ENCODE data around the gene MELTF. TPM values are rescaled to one million over a fixed set of nuclear protein-coding genes. Genes with fewer than 3 reads are reported as not detected.

MELTF gene
- total and polyA plus RNA-seq, 9 of the 15 experiments (the other 6 are each of a cell fraction or from before 2014, with no cell fraction given), result 0.35 to 10.5 (median 4.5) TPM

DNA sequence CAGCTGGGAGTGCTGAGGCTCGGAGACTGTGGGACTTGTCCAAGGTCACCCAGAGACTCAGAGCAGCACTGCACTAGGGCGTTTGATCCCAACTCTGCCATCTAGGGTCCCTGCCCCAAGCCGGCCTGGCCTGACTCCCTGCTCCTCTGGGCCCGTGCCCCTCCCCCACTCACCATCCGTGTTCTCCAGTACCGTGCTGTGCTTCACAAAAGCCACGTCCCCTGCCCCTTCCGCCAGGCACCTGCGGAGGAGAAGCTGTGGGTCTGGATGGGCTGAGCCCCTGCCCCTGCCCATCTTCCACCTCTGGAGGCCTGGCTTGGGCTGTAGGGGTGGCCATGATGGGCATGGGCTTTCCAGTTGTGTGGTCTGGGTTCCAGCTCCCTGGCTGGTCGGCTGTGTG, 8.4 kb downstream of the MELTF start:
- Histone ChIP-seq H3K4me3 (no peak overlapping the region), H4K20me1 (replicated peaks; ENCODE audit: control insufficient read depth, insufficient read depth, low read length) (peaks cover 7% of the 10 kb centered on the region; the same call in 1 of the 2 replicates), H3K36me3 (ENCODE audit: control insufficient read depth, insufficient read depth, low read length) (peaks cover 3% of the 10 kb centered on the region; the same call in 1 of the 3 replicates), H3K9me1 (ENCODE audit: control insufficient read depth, insufficient read depth, low read length) (peaks cover 3% of the 10 kb centered on the region), H3K9ac (ENCODE audit: insufficient read depth in 1 of 2, low read depth in 2 of 2, low read length in 2 of 2) (peak overlapping the region in 1 of 2 experiments; percentile 41; a peak in 1 of 4 replicates), H3K9me3 (replicated peaks; ENCODE audit: control insufficient read depth, insufficient read depth, low read depth, low read length) (no peaks in the 10 kb centered on the region), H3K4me2 (ENCODE audit: insufficient read depth, low read length) (no peak overlapping the region), H3K79me2 (ENCODE audit: control insufficient read depth, insufficient read depth, low read length) (no peaks in the 10 kb centered on the region), H3K27ac (ENCODE audit: extremely low read depth, low read depth, low read length) (no peak overlapping the region), H3K27me3 (ENCODE audit: control insufficient read depth in 2 of 2, insufficient read depth in 2 of 2, low read length in 2 of 2) (peaks cover 11% of the 10 kb centered on the region in 2 experiments; a peak in 4 of 5 replicates), H3K4me1 (replicated peaks in 1 of 2; ENCODE audit: control insufficient read depth in 2 of 2, insufficient read depth in 2 of 2, low read length in 2 of 2) (peaks cover 10 to 43% of the 10 kb centered on the region in 2 experiments; a peak in 4 of 5 replicates), H2AFZ (ENCODE audit: low read depth, low read length) (no peak overlapping the region)
- 26% methylated on average over 9 of the region's 10 CpGs for WGBS (ENCODE audit: insufficient coverage, low coverage, missing lambda C conversion rate)
- ChIA-PET POLR2A (interaction anchor here (0.7 to 1.9 kb wide), 5 partner anchors 11 to 19 kb away, joined by 3 to 6 read pairs (median 4); no protein-coding TSS in a partner anchor), CTCF (ENCODE audit: low intra/inter-chr PET ratio) (no interaction called here)
- DNase-seq (ENCODE audit: extremely low read depth in 1 of 4, low spot score in 3 of 4), result peak in 1 of 4 experiments; percentile 35
- FAIRE-seq, result no peak
- no TSS peak for BruUV-seq (replicated peaks)
- intact Hi-C loops (cut with micrococcal nuclease), result no loop called here
- in situ Hi-C loops (cut with MboI), result no loop called here
- TF ChIP-seq POLR2G (IDR thresholded peaks at IDR 0.05; ENCODE audit: low read depth, low read length), result peak; percentile 64
- TF ChIP-seq SMAD1 (IDR thresholded peaks at IDR 0.05; ENCODE audit: low read depth, low read length, partially characterized antibody), result no peak
- TF ChIP-seq, protein P1, sequence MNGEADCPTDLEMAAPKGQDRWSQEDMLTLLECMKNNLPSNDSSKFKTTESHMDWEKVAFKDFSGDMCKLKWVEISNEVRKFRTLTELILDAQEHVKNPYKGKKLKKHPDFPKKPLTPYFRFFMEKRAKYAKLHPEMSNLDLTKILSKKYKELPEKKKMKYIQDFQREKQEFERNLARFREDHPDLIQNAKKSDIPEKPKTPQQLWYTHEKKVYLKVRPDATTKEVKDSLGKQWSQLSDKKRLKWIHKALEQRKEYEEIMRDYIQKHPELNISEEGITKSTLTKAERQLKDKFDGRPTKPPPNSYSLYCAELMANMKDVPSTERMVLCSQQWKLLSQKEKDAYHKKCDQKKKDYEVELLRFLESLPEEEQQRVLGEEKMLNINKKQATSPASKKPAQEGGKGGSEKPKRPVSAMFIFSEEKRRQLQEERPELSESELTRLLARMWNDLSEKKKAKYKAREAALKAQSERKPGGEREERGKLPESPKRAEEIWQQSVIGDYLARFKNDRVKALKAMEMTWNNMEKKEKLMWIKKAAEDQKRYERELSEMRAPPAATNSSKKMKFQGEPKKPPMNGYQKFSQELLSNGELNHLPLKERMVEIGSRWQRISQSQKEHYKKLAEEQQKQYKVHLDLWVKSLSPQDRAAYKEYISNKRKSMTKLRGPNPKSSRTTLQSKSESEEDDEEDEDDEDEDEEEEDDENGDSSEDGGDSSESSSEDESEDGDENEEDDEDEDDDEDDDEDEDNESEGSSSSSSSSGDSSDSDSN (IDR thresholded peaks at IDR 0.05; ENCODE audit: borderline replicate concordance in 1 of 2, low read depth in 2 of 2, low read length in 2 of 2), result no peak
- no peak for ATAC-seq

Data from K562 (cell line).